Liver (tissue), 9 donors: Measurements from ENCODE around the gene ABTB2. TPM values are rescaled to one million over a fixed set of nuclear protein-coding genes. Genes with fewer than 3 reads are reported as not detected.

Experiments used
- DNase-seq: peaks from one replicate; pipeline ENCODE4 v3.0.0-alpha.2; 2017; ENCODE audit warnings: low spot score
- H3K27ac ChIP-seq, 2 donors: one replicate each; pipeline ENCODE4 v1.7.0; 2013; ENCODE audit warnings: inconsistent platforms in 2 of 2, low read length in 2 of 2, control low read depth in 1 of 2, low read depth in 1 of 2, mild to moderate bottlenecking in 1 of 2
- H3K27me3 ChIP-seq, 4 donors: one replicate each; pipeline versions ENCODE4 v1.6.1 to v1.7.0; 2013; ENCODE audit warnings: low read length in 3 of 4, inconsistent platforms in 1 of 4, mild to moderate bottlenecking in 1 of 4, moderate library complexity in 1 of 4; ENCODE audit not compliant: control insufficient read depth in 4 of 4, insufficient read depth in 4 of 4
- H3K36me3 ChIP-seq, 4 donors: one replicate each; pipeline versions ENCODE4 v1.6.1 to v1.7.0; 2013; ENCODE audit warnings: low read length in 3 of 4, mild to moderate bottlenecking in 3 of 4, low read depth in 1 of 4, moderate library complexity in 1 of 4; ENCODE audit not compliant: control insufficient read depth in 4 of 4, insufficient read depth in 3 of 4
- H3K4me1 ChIP-seq, 4 donors: one replicate each; pipeline versions ENCODE4 v1.6.1 to v1.7.0; 2013; ENCODE audit warnings: low read length in 3 of 4, mild to moderate bottlenecking in 3 of 4, moderate library complexity in 1 of 4; ENCODE audit not compliant: control insufficient read depth in 4 of 4, insufficient read depth in 4 of 4
- H3K4me3 ChIP-seq, 3 donors: one replicate each; pipeline versions ENCODE4 v1.6.1 to v1.7.0; 2013; ENCODE audit warnings: low read length in 3 of 3, control low read depth in 1 of 3, low read depth in 1 of 3, mild to moderate bottlenecking in 1 of 3
- H3K9ac ChIP-seq, 2 donors: one replicate each; pipeline ENCODE4 v1.7.0; 2013; ENCODE audit warnings: low read length in 2 of 2, mild to moderate bottlenecking in 2 of 2, moderate library complexity in 2 of 2, control low read depth in 1 of 2, low read depth in 1 of 2
- H3K9me3 ChIP-seq, 4 donors: one replicate each; pipeline versions ENCODE4 v1.6.1 to v1.7.0; 2013; ENCODE audit warnings: low read length in 3 of 4; ENCODE audit not compliant: control insufficient read depth in 4 of 4
- FOXA2 ChIP-seq: IDR thresholded peaks from 2 replicates; pipeline ENCODE4 v1.6.1; 2016; ENCODE audit warnings: antibody characterized with exemption
- GABPA ChIP-seq, 2 donors: IDR thresholded peaks in 1 of 2; conservative IDR thresholded peaks in 1 of 2; 2 replicates each; pipeline ENCODE4 v1.6.1; 2016; ENCODE audit warnings: antibody characterized with exemption in 2 of 2, mild to moderate bottlenecking in 1 of 2, moderate library complexity in 1 of 2
- HNF4A ChIP-seq, 2 donors: conservative IDR thresholded peaks; 2 replicates each; pipeline ENCODE4 v1.6.1; 2016; ENCODE audit warnings: antibody characterized with exemption in 2 of 2, mild to moderate bottlenecking in 2 of 2
- HNF4G ChIP-seq: IDR thresholded peaks from 2 replicates; pipeline ENCODE4 v1.6.1; 2016; ENCODE audit warnings: antibody characterized with exemption
- NR2F2 ChIP-seq: IDR thresholded peaks from 2 replicates; pipeline ENCODE4 v1.6.1; 2016; ENCODE audit warnings: antibody characterized with exemption
- REST ChIP-seq: IDR thresholded peaks from 2 replicates; pipeline ENCODE4 v1.6.1; 2016; ENCODE audit warnings: antibody characterized with exemption, mild to moderate bottlenecking
- RXRA ChIP-seq, 2 donors: IDR thresholded peaks; 2 replicates each; pipeline ENCODE4 v1.6.1; 2017 to 2018; ENCODE audit warnings: antibody characterized with exemption in 2 of 2, mild to moderate bottlenecking in 1 of 2
- SP1 ChIP-seq: IDR thresholded peaks from 2 replicates; pipeline ENCODE4 v1.6.1; 2018; ENCODE audit warnings: antibody characterized with exemption, mild to moderate bottlenecking
- TAF1 ChIP-seq: conservative IDR thresholded peaks from 2 replicates; pipeline ENCODE4 v1.6.1; 2016; ENCODE audit warnings: antibody characterized with exemption, mild to moderate bottlenecking
- WGBS: extraction: QIAGEN DNeasy Blood & Tissue Kit; methylation state at CpG from one replicate; pipeline ENCODE4 v1.1.7; 2013; 5-methylcytosine and 5-hydroxymethylcytosine counted together
- polyA plus RNA-seq, 2 donors: library from polyadenylated mRNA; stranded (reverse) in 1 of 2; unstranded in 1 of 2; fragments of 200-250 nt in 1 of 2; fragments of >200 nt in 1 of 2; fragmentation: Nextera tagmentation in 1 of 2; extraction: Ambion mirVana in 1 of 2; gene quantifications; one replicate each; pipeline versions ENCODE4 v1.2.1 to v1.2.3, GENCODE V29; 2013 to 2015
- total RNA-seq, 2 donors: library from RNA; depleted of rRNA; stranded (reverse); fragments of >200 nt; gene quantifications; one replicate each; pipeline ENCODE4 v1.2.3, GENCODE V29; 2014
- TF ChIP-seq, protein P1 (sequence below): IDR thresholded peaks from 2 replicates; pipeline ENCODE4 v1.6.1; 2016; ENCODE audit warnings: antibody characterized with exemption
- TF ChIP-seq, protein P2 (sequence below): IDR thresholded peaks from 2 replicates; pipeline ENCODE4 v1.6.1; 2016; ENCODE audit warnings: antibody characterized with exemption
- donor health status: healthy.
- donor health status: healthy.
- donor health status: healthy.
- donor health status: healthy.
- donor health status: healthy.

Gene ABTB2
- total and polyA plus RNA-seq, 4 donors = 2.4 to 8.9 (median 6.1) TPM

- Histone ChIP-seq H3K9me3 (no peaks in the 10 kb centered on the region), H3K4me3 (no peak overlapping the region), H3K4me1 (peaks cover 0 to 7% (median 2%) of the 10 kb centered on the region in 4 donors), H3K27me3 (no peaks in the 10 kb centered on the region), H3K36me3 (peaks cover 0 to 2% (median 0%) of the 10 kb centered on the region in 4 donors), H3K27ac (no peak overlapping the region), H3K9ac (no peak overlapping the region)
- TF ChIP-seq TAF1 (no peak), HNF4G (no peak), FOXA2 (no peak)
- DNase-seq = no peak
- 2% methylated on average over 1 of the region's 1 CpG for WGBS
Observed at GRCh38 chr11:34290926-34291325, 66.9 kb downstream of the ABTB2 start.

GRCh38 chr11:34288492-34288891 is 69.3 kb downstream of the ABTB2 start:
- no peak overlapping the region for H3K27ac ChIP-seq

More at GRCh38 chr11:34288492-34288891, 69.3 kb downstream of the ABTB2 start:
- WGBS = 70% methylated on average over 7 of the region's 7 CpGs
- no peak for DNase-seq
- no peak overlapping the region for H3K9ac ChIP-seq
- H3K27me3 ChIP-seq = no peaks in the 10 kb centered on the region
- H3K9me3 ChIP-seq = no peaks in the 10 kb centered on the region
- TF ChIP-seq GABPA (IDR thresholded peaks at IDR 0.05 in 1 of 2, conservative IDR thresholded peaks at IDR 0.05 in 1 of 2) (no peak), FOXA2 (no peak), REST (no peak), RXRA (IDR thresholded peaks at IDR 0.05) (no peak), SP1 (no peak), NR2F2 (no peak), HNF4A (conservative IDR thresholded peaks at IDR 0.05) (no peak)
- TF ChIP-seq, protein P1, sequence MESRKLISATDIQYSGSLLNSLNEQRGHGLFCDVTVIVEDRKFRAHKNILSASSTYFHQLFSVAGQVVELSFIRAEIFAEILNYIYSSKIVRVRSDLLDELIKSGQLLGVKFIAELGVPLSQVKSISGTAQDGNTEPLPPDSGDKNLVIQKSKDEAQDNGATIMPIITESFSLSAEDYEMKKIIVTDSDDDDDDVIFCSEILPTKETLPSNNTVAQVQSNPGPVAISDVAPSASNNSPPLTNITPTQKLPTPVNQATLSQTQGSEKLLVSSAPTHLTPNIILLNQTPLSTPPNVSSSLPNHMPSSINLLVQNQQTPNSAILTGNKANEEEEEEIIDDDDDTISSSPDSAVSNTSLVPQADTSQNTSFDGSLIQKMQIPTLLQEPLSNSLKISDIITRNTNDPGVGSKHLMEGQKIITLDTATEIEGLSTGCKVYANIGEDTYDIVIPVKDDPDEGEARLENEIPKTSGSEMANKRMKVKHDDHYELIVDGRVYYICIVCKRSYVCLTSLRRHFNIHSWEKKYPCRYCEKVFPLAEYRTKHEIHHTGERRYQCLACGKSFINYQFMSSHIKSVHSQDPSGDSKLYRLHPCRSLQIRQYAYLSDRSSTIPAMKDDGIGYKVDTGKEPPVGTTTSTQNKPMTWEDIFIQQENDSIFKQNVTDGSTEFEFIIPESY = no peak
- TF ChIP-seq, protein P2, sequence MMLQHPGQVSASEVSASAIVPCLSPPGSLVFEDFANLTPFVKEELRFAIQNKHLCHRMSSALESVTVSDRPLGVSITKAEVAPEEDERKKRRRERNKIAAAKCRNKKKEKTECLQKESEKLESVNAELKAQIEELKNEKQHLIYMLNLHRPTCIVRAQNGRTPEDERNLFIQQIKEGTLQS = no peak
- H3K4me3 ChIP-seq = no peak overlapping the region
- no peaks in the 10 kb centered on the region for H3K36me3 ChIP-seq
- H3K4me1 ChIP-seq = peaks cover 3 to 19% (median 7%) of the 10 kb centered on the region in 4 donors
